CD4-positive, CD25-positive, alpha-beta regulatory T cell (primary cell): Measurements from ENCODE around the gene BLNK. TPM values are rescaled to one million over a fixed set of nuclear protein-coding genes. Genes with fewer than 3 reads are reported as not detected.
A peak's percentile ranks its signal among the peaks of the same experiment; 100 is the strongest.

Source experiments
- ATAC-seq, 2 donors: fragments of 150-1000 bp; cut with Tn5 transposase; one replicate each; pipeline ENCODE4 v1.10.0; 2021; ENCODE audit warnings: low read depth in 2 of 2, moderate number of reproducible peaks in 2 of 2, moderate library complexity in 1 of 2
- DNase-seq, 3 donors: peaks; one replicate each; pipeline versions ENCODE4 v3.0.0 to v3.0.0-alpha.2; 2012 to 2022; ENCODE audit warnings: mixed read lengths in 1 of 3
- H3K27ac ChIP-seq: one replicate; pipeline ENCODE4 v1.7.0; 2013; ENCODE audit warnings: mild to moderate bottlenecking, low read length; ENCODE audit not compliant: insufficient read depth, poor library complexity, severe bottlenecking
- H3K27me3 ChIP-seq: one replicate; pipeline ENCODE4 v1.7.0; 2013; ENCODE audit warnings: low read length; ENCODE audit not compliant: control insufficient read depth, insufficient read depth
- H3K36me3 ChIP-seq: one replicate; pipeline ENCODE4 v1.7.0; 2013; ENCODE audit warnings: mild to moderate bottlenecking, low read length, moderate library complexity; ENCODE audit not compliant: control insufficient read depth, insufficient read depth
- H3K4me1 ChIP-seq: 2 replicates; pipeline ENCODE4 v1.7.0; 2013; ENCODE audit warnings: mild to moderate bottlenecking, low read length; ENCODE audit not compliant: insufficient read depth, control insufficient read depth, poor library complexity, severe bottlenecking
- H3K4me3 ChIP-seq: one replicate; pipeline ENCODE4 v1.7.0; 2013; ENCODE audit warnings: low read depth, mild to moderate bottlenecking, low read length, moderate library complexity
- H3K9me3 ChIP-seq, 2 experiments: 1 replicate in 1 of 2; 2 replicates in 1 of 2; pipeline ENCODE4 v1.7.0; 2013; ENCODE audit warnings: low read length in 2 of 2, mild to moderate bottlenecking in 1 of 2, moderate library complexity in 1 of 2; ENCODE audit not compliant: control insufficient read depth in 2 of 2
- H3K27ac Mint-ChIP-seq, 3 donors: one replicate each; pipeline ENCODE4 v1.8.0; 2020 to 2022; ENCODE audit warnings: mild to moderate bottlenecking in 3 of 3, mixed read lengths in 3 of 3, moderate library complexity in 2 of 3
- H3K27me3 Mint-ChIP-seq: one replicate; pipeline ENCODE4 v1.8.0; 2022; ENCODE audit warnings: mild to moderate bottlenecking, mixed read lengths
- H3K36me3 Mint-ChIP-seq: one replicate; pipeline ENCODE4 v1.8.0; 2020; ENCODE audit warnings: mixed read lengths
- H3K4me1 Mint-ChIP-seq, 4 donors: one replicate each; pipeline ENCODE4 v1.8.0; 2020 to 2022; ENCODE audit warnings: mixed read lengths in 4 of 4, mild to moderate bottlenecking in 1 of 4
- H3K4me3 Mint-ChIP-seq, 4 donors: one replicate each; pipeline ENCODE4 v1.8.0; 2020 to 2022; ENCODE audit warnings: mild to moderate bottlenecking in 4 of 4, mixed read lengths in 4 of 4, moderate library complexity in 3 of 4
- H3K9me3 Mint-ChIP-seq, 7 donors: one replicate each; pipeline ENCODE4 v1.8.0; 2020 to 2022; ENCODE audit warnings: mixed read lengths in 7 of 7, mild to moderate bottlenecking in 3 of 7, moderate library complexity in 2 of 7
- polyA plus RNA-seq, 4 donors: library from polyadenylated mRNA; unstranded; fragments of 300-500 nt; fragmentation: Illumina TruSeq; gene quantifications; one replicate each; pipeline ENCODE4 v1.2.3, GENCODE V29; 2021
- total RNA-seq: library from RNA; stranded (reverse); gene quantifications from one replicate; pipeline ENCODE4 v1.2.3, GENCODE V29; 2022

Gene BLNK
- total and polyA plus RNA-seq, 5 donors from 2014 or later, result 0.15 to 0.35 TPM; not detected in 3

DNA sequence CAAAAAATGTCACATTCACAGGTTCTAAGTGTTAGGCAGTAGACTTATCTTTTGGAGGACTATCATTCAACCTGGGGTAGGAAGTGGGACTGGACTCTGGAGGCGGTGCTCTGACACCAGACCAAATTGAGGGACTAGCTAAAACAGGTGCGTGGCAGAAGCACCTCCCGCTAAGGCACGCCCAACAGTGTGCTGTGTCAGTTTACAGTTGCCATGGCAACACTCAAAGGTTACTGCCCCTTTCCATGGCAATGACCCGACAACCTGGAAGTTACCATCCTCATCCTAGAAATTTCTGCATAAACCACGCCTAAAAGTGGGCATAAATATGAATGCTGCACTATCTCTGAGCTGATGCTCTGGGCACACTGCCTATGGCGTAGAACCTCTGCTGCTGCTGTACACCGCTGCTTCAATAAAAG lies 14.0 kb upstream of the BLNK start:
- no peaks in the 10 kb centered on the region for H3K36me3 Mint-ChIP-seq
- no peak overlapping the region for H3K27ac ChIP-seq
- H3K4me3 ChIP-seq, result no peak overlapping the region
- no peaks in the 10 kb centered on the region for H3K9me3 ChIP-seq
- H3K4me3 Mint-ChIP-seq, result no peak overlapping the region
- H3K36me3 ChIP-seq, result no peaks in the 10 kb centered on the region
- ATAC-seq (no peak), DNase-seq (no peak)
- peaks cover 18% of the 10 kb centered on the region for H3K27me3 Mint-ChIP-seq
- H3K27me3 ChIP-seq, result peaks cover 4% of the 10 kb centered on the region
- H3K27ac Mint-ChIP-seq, result no peak overlapping the region
- no peaks in the 10 kb centered on the region for H3K4me1 ChIP-seq
- peaks cover 10 to 18% (median 13%) of the 10 kb centered on the region in 4 donors for H3K4me1 Mint-ChIP-seq
- H3K9me3 Mint-ChIP-seq, result peaks cover 0 to 2% (median 0%) of the 10 kb centered on the region in 7 donors

DNA sequence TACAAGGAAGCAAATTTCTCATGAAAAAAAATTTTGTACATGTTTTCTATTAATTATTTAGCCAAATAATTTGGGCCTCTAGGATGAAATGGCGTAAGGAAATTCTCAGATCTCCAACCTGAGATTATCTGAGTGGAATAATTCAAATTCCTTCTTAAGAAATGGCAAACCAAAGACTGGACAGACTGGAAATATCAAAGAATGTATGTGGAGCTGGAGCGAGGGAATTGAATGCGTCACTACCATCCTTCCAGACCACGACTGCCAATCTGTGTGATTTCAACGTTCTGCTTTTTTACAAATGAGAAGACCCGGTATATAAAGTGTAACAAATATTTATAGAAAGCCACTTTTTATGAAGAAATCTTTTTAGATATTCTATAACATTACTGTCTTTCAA lies 12.4 kb upstream of the BLNK start:
- Mint-ChIP-seq H3K9me3 (peaks cover 0 to 2% (median 0%) of the 10 kb centered on the region in 7 donors), H3K36me3 (no peaks in the 10 kb centered on the region), H3K4me3 (no peak overlapping the region), H3K27ac (no peak overlapping the region), H3K27me3 (peaks cover 17% of the 10 kb centered on the region), H3K4me1 (peaks cover 10 to 18% (median 13%) of the 10 kb centered on the region in 4 donors)
- H3K27ac ChIP-seq, result no peak overlapping the region
- ATAC-seq, result no peak
- no peaks in the 10 kb centered on the region for H3K36me3 ChIP-seq
- no peaks in the 10 kb centered on the region for H3K4me1 ChIP-seq
- DNase-seq, result no peak
- no peaks in the 10 kb centered on the region for H3K9me3 ChIP-seq
- H3K27me3 ChIP-seq, result peaks cover 2% of the 10 kb centered on the region
- H3K4me3 ChIP-seq, result no peak overlapping the region

DNA sequence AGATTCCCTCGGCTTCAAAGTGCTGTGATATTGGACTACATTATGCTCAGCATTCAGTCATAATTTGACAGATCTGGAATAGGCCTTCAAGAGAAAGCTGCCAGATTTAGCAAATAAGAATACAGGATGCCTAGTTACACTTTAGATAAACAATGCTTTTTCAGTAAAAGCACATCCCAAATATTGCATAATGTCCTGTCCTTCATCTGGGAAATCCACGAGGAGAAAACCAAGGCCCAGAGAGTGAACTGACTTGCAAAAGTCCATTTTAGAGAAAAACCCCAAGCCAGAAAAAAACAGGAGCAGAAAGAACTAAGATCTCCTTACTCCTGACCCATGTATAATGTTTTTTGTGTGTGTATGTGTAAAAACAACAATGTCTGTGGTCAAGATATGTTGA lies 12.0 kb upstream of the BLNK start:
- Histone ChIP-seq H3K4me3 (no peak overlapping the region), H3K9me3 (no peaks in the 10 kb centered on the region), H3K27me3 (peaks cover 2% of the 10 kb centered on the region), H3K27ac (no peak overlapping the region), H3K36me3 (no peaks in the 10 kb centered on the region), H3K4me1 (no peaks in the 10 kb centered on the region)
- Mint-ChIP-seq H3K9me3 (peaks cover 0 to 2% (median 0%) of the 10 kb centered on the region in 7 donors), H3K4me3 (no peak overlapping the region), H3K4me1 (peaks cover 8 to 14% (median 11%) of the 10 kb centered on the region in 4 donors), H3K36me3 (no peaks in the 10 kb centered on the region), H3K27me3 (peaks cover 17% of the 10 kb centered on the region), H3K27ac (peak overlapping the region in 1 of 3 donors; percentile 10)
- no peak for ATAC-seq
- DNase-seq, result no peak

DNA sequence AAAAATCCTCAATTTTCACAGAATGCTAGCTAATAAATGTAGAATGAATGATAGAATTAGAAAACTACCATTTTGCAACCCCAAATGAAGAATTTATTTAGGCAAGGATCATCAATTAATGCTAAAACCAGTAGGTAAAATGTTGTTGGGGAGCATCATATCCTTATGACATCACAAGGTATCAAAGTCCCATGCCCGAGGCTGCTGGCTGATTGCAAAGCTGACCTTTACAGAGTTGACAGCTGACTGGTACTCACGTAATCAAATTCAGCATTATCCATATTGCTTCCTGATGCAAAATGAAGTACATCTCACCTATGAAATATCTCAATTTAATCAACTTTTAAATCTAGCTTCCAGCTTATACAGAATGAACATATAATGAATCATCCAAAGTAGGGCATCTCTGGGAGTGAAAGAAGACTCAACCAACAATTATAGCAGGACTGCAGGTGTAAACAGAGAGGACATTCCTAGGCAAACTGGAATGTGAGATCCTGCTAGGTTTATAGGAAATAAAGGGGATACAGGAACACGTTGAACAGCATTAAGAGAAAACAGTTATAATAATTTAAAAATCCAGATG lies 10.2 kb upstream of the BLNK start:
- H3K4me3 ChIP-seq, result no peak overlapping the region
- H3K36me3 Mint-ChIP-seq, result no peaks in the 10 kb centered on the region
- no peak overlapping the region for H3K27ac ChIP-seq
- peaks cover 7% of the 10 kb centered on the region for H3K27me3 ChIP-seq
- H3K27me3 Mint-ChIP-seq, result peaks cover 9% of the 10 kb centered on the region
- H3K36me3 ChIP-seq, result no peaks in the 10 kb centered on the region
- ATAC-seq, result no peak
- no peaks in the 10 kb centered on the region for H3K4me1 ChIP-seq
- H3K27ac Mint-ChIP-seq, result no peak overlapping the region
- H3K9me3 ChIP-seq, result no peaks in the 10 kb centered on the region
- no peak overlapping the region for H3K4me3 Mint-ChIP-seq
- DNase-seq, result no peak
- peaks cover 0 to 2% (median 0%) of the 10 kb centered on the region in 7 donors for H3K9me3 Mint-ChIP-seq
- no peaks in the 10 kb centered on the region for H3K4me1 Mint-ChIP-seq

DNA sequence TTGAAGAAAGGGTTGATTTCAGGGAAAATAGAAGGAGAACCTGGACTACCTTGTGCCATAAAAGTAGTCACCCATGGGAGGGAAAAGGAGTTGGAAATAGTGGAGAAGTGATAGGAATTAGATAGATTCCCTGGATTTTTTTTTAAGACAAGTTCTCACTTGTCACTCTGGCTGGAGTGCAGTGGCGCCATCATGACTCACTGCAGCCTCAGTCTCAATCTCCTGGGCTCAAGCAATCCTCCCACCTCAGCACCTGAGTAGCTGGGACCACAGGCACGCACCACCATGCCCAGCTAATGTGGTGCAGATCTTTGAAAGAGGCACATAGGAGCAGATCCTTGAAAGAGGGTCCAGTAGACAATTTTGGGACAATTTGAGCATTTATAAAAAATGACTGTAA lies 9.5 kb upstream of the BLNK start:
- H3K27me3 Mint-ChIP-seq, result peaks cover 9% of the 10 kb centered on the region
- H3K4me1 ChIP-seq, result no peaks in the 10 kb centered on the region
- peaks cover 0 to 2% (median 0%) of the 10 kb centered on the region in 7 donors for H3K9me3 Mint-ChIP-seq
- no peak overlapping the region for H3K27ac ChIP-seq
- DNase-seq (no peak), ATAC-seq (no peak)
- no peaks in the 10 kb centered on the region for H3K9me3 ChIP-seq
- no peaks in the 10 kb centered on the region for H3K36me3 Mint-ChIP-seq
- H3K4me3 Mint-ChIP-seq, result no peak overlapping the region
- no peak overlapping the region for H3K27ac Mint-ChIP-seq
- H3K36me3 ChIP-seq, result no peaks in the 10 kb centered on the region
- peaks cover 7% of the 10 kb centered on the region for H3K27me3 ChIP-seq
- H3K4me1 Mint-ChIP-seq, result no peaks in the 10 kb centered on the region
- no peak overlapping the region for H3K4me3 ChIP-seq

DNA sequence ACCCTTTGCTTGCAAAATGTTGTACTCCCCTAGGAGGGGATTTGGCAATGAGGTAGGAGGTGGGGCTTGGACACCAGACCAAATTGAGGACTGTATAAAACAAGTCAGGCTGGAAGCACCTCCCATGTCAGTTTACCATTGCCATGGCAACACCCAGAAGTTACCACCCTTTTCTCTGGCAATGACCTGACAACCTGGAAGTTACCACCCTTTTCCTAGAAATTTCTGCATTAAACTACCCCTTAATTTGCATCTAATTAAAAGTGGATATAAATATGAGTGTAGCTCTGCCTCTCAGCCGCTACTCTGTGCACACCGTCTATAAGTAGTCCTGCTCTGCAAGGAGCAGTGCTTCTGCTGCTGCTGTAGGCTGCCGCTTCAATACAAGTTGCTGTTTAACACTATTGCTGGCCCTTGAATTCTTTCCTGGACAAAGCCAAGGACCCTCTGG lies 7.8 kb upstream of the BLNK start:
- H3K9me3 ChIP-seq, result no peaks in the 10 kb centered on the region
- Mint-ChIP-seq H3K36me3 (no peaks in the 10 kb centered on the region), H3K4me1 (no peaks in the 10 kb centered on the region), H3K4me3 (no peak overlapping the region), H3K27ac (no peak overlapping the region), H3K9me3 (peaks cover 0 to 2% (median 0%) of the 10 kb centered on the region in 7 donors), H3K27me3 (peaks cover 9% of the 10 kb centered on the region)
- ATAC-seq (no peak), DNase-seq (peak in 1 of 3 donors; percentile 20)
- peaks cover 12% of the 10 kb centered on the region for H3K27me3 ChIP-seq
- no peaks in the 10 kb centered on the region for H3K36me3 ChIP-seq
- no peaks in the 10 kb centered on the region for H3K4me1 ChIP-seq
- no peak overlapping the region for H3K27ac ChIP-seq
- H3K4me3 ChIP-seq, result no peak overlapping the region

DNA sequence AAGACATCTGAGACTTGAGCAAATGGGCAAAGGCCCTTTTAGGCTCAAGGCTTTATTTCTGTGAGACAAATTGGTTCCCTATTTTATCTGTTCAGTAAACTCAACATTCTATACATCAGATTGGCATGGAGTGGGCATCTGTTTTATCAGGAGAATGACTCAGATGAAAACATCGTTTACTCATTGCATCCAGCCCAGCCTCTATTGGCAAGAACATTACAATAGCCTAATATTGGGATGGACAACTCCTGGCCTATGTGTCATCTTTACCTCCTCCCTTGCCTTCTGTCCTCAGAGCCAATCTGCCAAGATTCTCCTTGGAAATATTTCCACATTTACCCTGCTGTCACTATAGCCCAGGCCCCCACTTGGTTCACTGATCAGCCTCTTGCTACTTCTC lies 5.5 kb upstream of the BLNK start:
- Mint-ChIP-seq H3K4me3 (no peak overlapping the region), H3K4me1 (no peaks in the 10 kb centered on the region)
- no peak overlapping the region for H3K27ac ChIP-seq

DNA sequence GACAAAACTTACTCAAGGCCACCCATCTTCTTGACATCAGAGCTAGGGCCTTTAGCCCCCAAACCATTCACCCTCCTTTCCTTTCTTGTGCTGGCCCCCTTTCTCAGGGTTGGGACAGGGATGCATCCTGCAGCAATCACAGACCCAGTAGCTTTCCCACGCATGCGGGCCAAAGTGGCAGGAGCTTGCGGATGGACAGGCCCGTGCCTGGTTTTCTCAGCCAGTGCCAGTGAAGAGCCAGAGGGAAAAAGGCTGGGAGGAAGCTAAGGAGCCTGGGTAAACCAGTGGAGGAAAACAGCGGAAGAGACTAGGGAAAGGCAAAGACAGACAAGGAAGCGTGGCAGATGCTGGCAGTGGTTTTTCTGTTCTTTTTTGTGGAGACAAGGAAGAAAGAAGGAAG lies 5.1 kb upstream of the BLNK start:
- Mint-ChIP-seq H3K36me3 (no peaks in the 10 kb centered on the region), H3K9me3 (peaks cover 0 to 1% (median 0%) of the 10 kb centered on the region in 7 donors), H3K4me3 (no peak overlapping the region), H3K27ac (no peak overlapping the region), H3K27me3 (peaks cover 4% of the 10 kb centered on the region), H3K4me1 (no peaks in the 10 kb centered on the region)
- H3K4me1 ChIP-seq, result no peaks in the 10 kb centered on the region
- H3K9me3 ChIP-seq, result no peaks in the 10 kb centered on the region
- peaks cover 15% of the 10 kb centered on the region for H3K27me3 ChIP-seq
- DNase-seq (no peak), ATAC-seq (no peak)
- H3K27ac ChIP-seq, result no peak overlapping the region
- no peak overlapping the region for H3K4me3 ChIP-seq
- no peaks in the 10 kb centered on the region for H3K36me3 ChIP-seq

More for the DNA sequence above, 5.5 kb upstream of the BLNK start:
- H3K27ac Mint-ChIP-seq, result no peak overlapping the region
- Histone ChIP-seq H3K9me3 (no peaks in the 10 kb centered on the region), H3K4me3 (no peak overlapping the region), H3K4me1 (no peaks in the 10 kb centered on the region), H3K36me3 (no peaks in the 10 kb centered on the region), H3K27me3 (peaks cover 15% of the 10 kb centered on the region)
- peaks cover 0 to 1% (median 0%) of the 10 kb centered on the region in 7 donors for H3K9me3 Mint-ChIP-seq
- no peak for DNase-seq
- H3K36me3 Mint-ChIP-seq, result no peaks in the 10 kb centered on the region
- H3K27me3 Mint-ChIP-seq, result peaks cover 4% of the 10 kb centered on the region
- ATAC-seq, result no peak
